ENCODE measurements around the gene MCU. TPM values are rescaled to one million over a fixed set of nuclear protein-coding genes. Genes with fewer than 3 reads are reported as not detected.

Gene MCU
- total and polyA plus RNA-seq, 2 of the 4 experiments (the other 2 are of a cell fraction): 36.2 to 36.7 TPM

GRCh38 chr10:72765051-72765745, 73.3 kb downstream of the MCU start:
- Histone ChIP-seq H4K91ac (ENCODE audit: insufficient read depth, low read depth, low read length) (peak overlapping the region; percentile 38; the same call in 1 of the 2 replicates), H3K9me1 (ENCODE audit: insufficient read depth, low read length) (peaks cover 2% of the 10 kb centered on the region; the same call in 1 of the 2 replicates), H3K79me1 (ENCODE audit: low read depth in 1 of 2, low read length in 2 of 2) (peaks cover 42 to 54% of the 10 kb centered on the region in 2 experiments), H2AK9ac (replicated peaks; ENCODE audit: low read depth, low read length, poor library complexity) (no peak overlapping the region), H2BK5ac (ENCODE audit: low read depth, low read length, poor library complexity, severe bottlenecking) (peak overlapping the region; percentile 68), H2BK120ac (ENCODE audit: low read depth, low read length) (no peak overlapping the region; the same call in 1 of the 2 replicates), H3K4me2 (ENCODE audit: low read depth, low read length) (no peak overlapping the region), H3K27ac (ENCODE audit: insufficient read depth, low read length) (peak overlapping the region; percentile 70; the same call in 1 of the 2 replicates), H3K9me3 (ENCODE audit: control insufficient read depth, insufficient read depth, low read length) (no peaks in the 10 kb centered on the region), H2AFZ (replicated peaks; ENCODE audit: low read length, poor library complexity) (no peak overlapping the region), H3K56ac (ENCODE audit: extremely low read depth, insufficient read depth, low read length) (no peak overlapping the region), H2BK15ac (ENCODE audit: low read depth, low read length) (peak overlapping the region; percentile 64; the same call in 1 of the 3 replicates), H2BK20ac (ENCODE audit: low read depth, low read length) (no peak overlapping the region), H2AK5ac (ENCODE audit: low read depth, low read length) (peak overlapping the region; percentile 60; the same call in 1 of the 2 replicates), H4K5ac (ENCODE audit: low read depth, low read length) (no peak overlapping the region), H3K9ac (ENCODE audit: low read depth, low read length) (no peak overlapping the region), H3K4ac (ENCODE audit: low read depth, low read length) (peak overlapping the region; percentile 50), H3K27me3 (ENCODE audit: control insufficient read depth, insufficient read depth, low read length) (no peaks in the 10 kb centered on the region), H4K8ac (ENCODE audit: low read depth in 2 of 2, low read length in 2 of 2) (peak overlapping the region in 1 of 2 experiments; percentile 24; a peak in 2 of 4 replicates), H3K4me1 (ENCODE audit: control insufficient read depth, insufficient read depth, low read length) (0 out of 2 replicates have a peak, but pooled peaks cover 4% of the 10 kb centered on the region), H3K23ac (ENCODE audit: low read depth, low read length) (no peak overlapping the region), H3K14ac (replicated peaks; ENCODE audit: low read depth, low read length) (no peak overlapping the region), H3K4me3 (ENCODE audit: insufficient read depth, low read depth, low read length) (no peak overlapping the region), H3K36me3 (ENCODE audit: control insufficient read depth, insufficient read depth, low read length) (0 out of 2 replicates have a peak, but pooled peaks cover 2% of the 10 kb centered on the region), H3K18ac (ENCODE audit: low read depth, low read length) (peak overlapping the region; percentile 2; the same call in 1 of the 2 replicates), H4K20me1 (ENCODE audit: insufficient read depth, low read length) (peaks cover 4% of the 10 kb centered on the region; the same call in 1 of the 2 replicates)
- in situ Hi-C loops (cut with MboI; ENCODE audit: low sequenced_read_pairs) (no loop called here), intact Hi-C loops (cut with micrococcal nuclease) (no loop called here), dilution Hi-C loops (cut with HindIII; ENCODE audit: low sequenced_read_pairs, unreplicated experiment) (no loop called here)
- ChIA-PET CTCF (no interaction called here), POLR2A (ENCODE audit: unreplicated experiment) (no interaction called here)
- TF ChIP-seq MAZ (IDR thresholded peaks at IDR 0.05; ENCODE audit: borderline replicate concordance, low read depth, low read length) (no peak), CHD1 (IDR thresholded peaks at IDR 0.05; ENCODE audit: low read depth, low read length) (no peak), CTCF (conservative IDR thresholded peaks at IDR 0.05; ENCODE audit: low read depth, low read length) (no peak), SMC3 (IDR thresholded peaks at IDR 0.05; ENCODE audit: low read depth, low read length) (no peak), USF2 (IDR thresholded peaks at IDR 0.05; ENCODE audit: low read depth, low read length) (no peak), FOS (IDR thresholded peaks at IDR 0.05; ENCODE audit: low read depth, low read length) (0 out of 2 replicates have a peak, but pooled peaks have one; percentile 10), CEBPB (IDR thresholded peaks at IDR 0.05; ENCODE audit: low read depth, low read length) (no peak)
- DNase-seq: no peak
- BruUV-seq (replicated peaks): no TSS peak
- no peak for ATAC-seq (ENCODE audit: low read depth)
- 100% methylated on average over 1 of the region's 3 CpGs; no CpG with 5 or more reads in 1 of the 2 experiments for WGBS, 2 experiments (ENCODE audit: extremely low coverage in 2 of 2, insufficient read length in 1 of 2)

Data from IMR-90 (cell line).